Coronary artery (tissue), 2 donors: ENCODE measurements around the gene HOXD9.

Experiments used
- DNase-seq: peaks from one replicate; pipeline ENCODE4 v3.0.0-alpha.2; 2017; ENCODE audit warnings: low spot score
- H3K27ac ChIP-seq, 2 donors: fragments of 200-600 bp; sonication (generic); one replicate each; pipeline ENCODE4 v1.5.1; 2016 to 2019
- H3K4me3 ChIP-seq: fragments of 200-600 bp; sonication (generic); 2 replicates; pipeline ENCODE4 v1.5.1; 2016; ENCODE audit warnings: mild to moderate bottlenecking, moderate library complexity
- CTCF ChIP-seq: fragments of 200-600 bp; sonication (generic); IDR thresholded peaks from one replicate; pipeline ENCODE4 v1.5.1; 2019; ENCODE audit warnings: antibody characterized with exemption

Gene HOXD9

GRCh38 chr2:176160251-176160985, 37.9 kb downstream of the HOXD9 start:
- TF ChIP-seq CTCF = no peak
- Histone ChIP-seq H3K4me3 (peak overlapping the region; percentile 54), H3K27ac (no peak overlapping the region)
- DNase-seq = no peak

GRCh38 chr2:176160986-176161824, 38.7 kb downstream of the HOXD9 start:
- H3K27ac ChIP-seq = no peak overlapping the region
- peak overlapping the region; percentile 54 for H3K4me3 ChIP-seq
- TF ChIP-seq CTCF = no peak
- DNase-seq = no peak

GRCh38 chr2:176161825-176162626, 39.5 kb downstream of the HOXD9 start:
- TF ChIP-seq CTCF = no peak
- no peak for DNase-seq
- H3K4me3 ChIP-seq = peak overlapping the region; percentile 13
- no peak overlapping the region for H3K27ac ChIP-seq

- no peak overlapping the region for H3K27ac ChIP-seq
- no peak overlapping the region for H3K4me3 ChIP-seq
- DNase-seq = no peak
- no peak for TF ChIP-seq CTCF
Measured at GRCh38 chr2:176162911-176163671, 40.6 kb downstream of the HOXD9 start.

GRCh38 chr2:176163672-176164056, 41.1 kb downstream of the HOXD9 start:
- Histone ChIP-seq H3K27ac (no peak overlapping the region), H3K4me3 (no peak overlapping the region)
- no peak for TF ChIP-seq CTCF
- DNase-seq = no peak

GRCh38 chr2:176164201-176164600, 41.7 kb downstream of the HOXD9 start:
- no peak overlapping the region for H3K4me3 ChIP-seq
- no peak overlapping the region for H3K27ac ChIP-seq
- TF ChIP-seq CTCF = no peak
- no peak for DNase-seq
